Left ventricle myocardium inferior (tissue), 1 donor: ENCODE measurements around the gene PPL. TPM values are rescaled to one million over a fixed set of nuclear protein-coding genes. Genes with fewer than 3 reads are reported as not detected.
A peak's percentile ranks its signal among the peaks of the same experiment; 100 is the strongest.

Experiments
- DNase-seq: peaks from one replicate; pipeline ENCODE4 v3.0.0-alpha.2; 2020
- H3K27ac ChIP-seq: fragments of 200-600 bp; replicated peaks from 2 replicates; pipeline ENCODE4 v1.8.0; 2021
- H3K27me3 ChIP-seq: fragments of 200-600 bp; 2 replicates; pipeline ENCODE4 v1.8.0; 2021; ENCODE audit warnings: low read depth
- H3K36me3 ChIP-seq: fragments of 200-600 bp; 2 replicates; pipeline ENCODE4 v1.8.0; 2021
- H3K4me1 ChIP-seq: fragments of 200-600 bp; 2 replicates; pipeline ENCODE4 v1.8.0; 2021
- H3K4me3 ChIP-seq: fragments of 200-600 bp; 2 replicates; pipeline ENCODE4 v1.8.0; 2021; ENCODE audit warnings: mild to moderate bottlenecking, moderate library complexity
- H3K9me3 ChIP-seq: fragments of 200-600 bp; replicated peaks from 2 replicates; pipeline ENCODE4 v1.8.0; 2021
- intact Hi-C: fragments of 100-400 bp; cut with micrococcal nuclease; formaldehyde crosslinking; loops from one replicate; pipeline ENCODE4 v1.11.0; 2022
- total RNA-seq: library from RNA; stranded (reverse); fragmentation: NEBNext Ultra II Directional; extraction: Animal tissue kit (Norgen Biotek cat#: 25700); gene quantifications from one replicate; pipeline ENCODE4 v1.2.1, GENCODE V29; 2021
- TF ChIP-seq, protein P1 (sequence below): fragments of 200-600 bp; IDR thresholded peaks from 2 replicates; pipeline ENCODE4 v1.8.0; 2021; ENCODE audit warnings: antibody characterized with exemption, mild to moderate bottlenecking, borderline replicate concordance
- donor health status: DM: no; HTN: yes; CAD: no; lungs with severe emphysema.

The PPL gene
- total RNA-seq, 1 donor from 2014 or later, result 7.6 TPM

DNA sequence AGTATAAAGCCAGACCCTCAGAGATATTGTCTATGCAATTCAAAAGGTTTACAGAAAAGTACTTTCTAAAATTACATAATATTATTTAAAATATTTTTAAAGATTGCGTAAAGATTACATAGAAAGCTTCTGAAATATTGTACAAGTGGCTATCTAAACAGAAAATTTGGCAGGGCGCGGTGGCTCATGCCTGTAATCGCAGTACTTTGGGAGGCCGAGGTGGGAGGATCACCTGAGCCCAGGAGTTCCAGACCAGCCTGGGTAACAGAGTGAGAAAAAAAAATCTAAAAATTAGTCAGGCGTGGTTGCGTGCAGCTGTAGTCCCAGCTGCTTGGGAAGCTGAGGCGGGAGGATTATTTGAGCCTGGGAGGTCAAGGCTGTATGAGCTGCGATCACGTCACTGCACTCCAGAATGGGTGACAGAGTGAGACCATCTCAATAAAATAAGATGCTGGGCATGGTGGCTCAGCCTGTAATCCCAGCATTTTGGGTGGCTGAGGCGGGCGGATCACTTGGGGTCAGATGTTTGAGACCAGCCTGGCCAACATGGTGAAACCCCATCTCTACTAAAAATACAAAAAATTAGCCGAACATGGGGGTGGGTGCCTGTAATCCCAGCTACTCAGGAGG, 71.6 kb downstream of the PPL start:
- intact Hi-C loops, result no loop called here

DNA sequence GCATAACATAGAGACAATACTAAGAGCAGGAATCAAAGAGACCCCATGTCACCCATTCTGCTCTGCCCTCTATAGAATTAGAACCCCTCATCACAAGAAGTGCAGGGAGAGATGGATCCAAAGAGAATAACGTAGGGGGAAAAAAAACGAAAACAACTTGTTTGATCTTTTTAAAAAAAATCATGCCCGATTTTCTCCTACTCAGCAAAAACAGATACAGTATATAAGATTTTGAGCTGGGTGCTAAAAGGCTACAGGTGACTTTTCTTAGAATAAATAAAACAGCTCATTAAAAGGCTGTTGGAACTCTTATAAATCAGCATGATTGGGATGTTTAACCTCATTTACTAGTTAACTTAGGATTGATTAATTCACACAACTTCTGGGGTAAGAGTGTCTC, 72.2 kb downstream of the PPL start:
- Histone ChIP-seq H3K9me3 (no peaks in the 10 kb centered on the region), H3K27ac (no peak overlapping the region), H3K36me3 (peaks cover 48% of the 10 kb centered on the region), H3K4me1 (peaks cover 73% of the 10 kb centered on the region), H3K4me3 (no peak overlapping the region), H3K27me3 (no peaks in the 10 kb centered on the region)
- DNase-seq, result no peak
- intact Hi-C loops, result no loop called here
- TF ChIP-seq, protein P1, sequence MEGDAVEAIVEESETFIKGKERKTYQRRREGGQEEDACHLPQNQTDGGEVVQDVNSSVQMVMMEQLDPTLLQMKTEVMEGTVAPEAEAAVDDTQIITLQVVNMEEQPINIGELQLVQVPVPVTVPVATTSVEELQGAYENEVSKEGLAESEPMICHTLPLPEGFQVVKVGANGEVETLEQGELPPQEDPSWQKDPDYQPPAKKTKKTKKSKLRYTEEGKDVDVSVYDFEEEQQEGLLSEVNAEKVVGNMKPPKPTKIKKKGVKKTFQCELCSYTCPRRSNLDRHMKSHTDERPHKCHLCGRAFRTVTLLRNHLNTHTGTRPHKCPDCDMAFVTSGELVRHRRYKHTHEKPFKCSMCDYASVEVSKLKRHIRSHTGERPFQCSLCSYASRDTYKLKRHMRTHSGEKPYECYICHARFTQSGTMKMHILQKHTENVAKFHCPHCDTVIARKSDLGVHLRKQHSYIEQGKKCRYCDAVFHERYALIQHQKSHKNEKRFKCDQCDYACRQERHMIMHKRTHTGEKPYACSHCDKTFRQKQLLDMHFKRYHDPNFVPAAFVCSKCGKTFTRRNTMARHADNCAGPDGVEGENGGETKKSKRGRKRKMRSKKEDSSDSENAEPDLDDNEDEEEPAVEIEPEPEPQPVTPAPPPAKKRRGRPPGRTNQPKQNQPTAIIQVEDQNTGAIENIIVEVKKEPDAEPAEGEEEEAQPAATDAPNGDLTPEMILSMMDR, result no peak

More for the DNA sequence above, 71.6 kb downstream of the PPL start:
- Histone ChIP-seq H3K36me3 (peaks cover 48% of the 10 kb centered on the region), H3K27ac (no peak overlapping the region), H3K9me3 (no peaks in the 10 kb centered on the region), H3K4me3 (no peak overlapping the region), H3K4me1 (peaks cover 73% of the 10 kb centered on the region), H3K27me3 (no peaks in the 10 kb centered on the region)
- TF ChIP-seq, protein P1, result no peak
- no peak for DNase-seq

DNA sequence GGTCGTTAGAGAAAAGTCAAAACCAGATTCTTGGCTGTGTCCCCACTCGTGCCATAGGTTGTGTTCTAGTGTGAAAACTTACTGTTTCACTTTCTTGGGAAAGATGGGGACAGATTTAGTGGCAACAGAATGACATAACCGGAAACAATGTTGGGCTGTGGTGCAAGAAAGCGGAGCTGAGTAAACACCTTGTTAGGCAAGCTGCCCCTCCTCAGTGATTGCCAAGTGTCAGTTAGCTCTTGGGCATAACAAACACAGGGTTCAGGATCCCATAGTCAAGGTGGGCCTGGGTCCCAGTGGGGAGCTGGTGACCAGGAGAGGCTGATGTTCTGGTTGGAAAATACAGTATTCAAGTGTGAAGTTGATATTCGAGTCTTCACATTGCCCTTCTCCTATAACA, 74.3 kb downstream of the PPL start:
- intact Hi-C loops, result no loop called here

DNA sequence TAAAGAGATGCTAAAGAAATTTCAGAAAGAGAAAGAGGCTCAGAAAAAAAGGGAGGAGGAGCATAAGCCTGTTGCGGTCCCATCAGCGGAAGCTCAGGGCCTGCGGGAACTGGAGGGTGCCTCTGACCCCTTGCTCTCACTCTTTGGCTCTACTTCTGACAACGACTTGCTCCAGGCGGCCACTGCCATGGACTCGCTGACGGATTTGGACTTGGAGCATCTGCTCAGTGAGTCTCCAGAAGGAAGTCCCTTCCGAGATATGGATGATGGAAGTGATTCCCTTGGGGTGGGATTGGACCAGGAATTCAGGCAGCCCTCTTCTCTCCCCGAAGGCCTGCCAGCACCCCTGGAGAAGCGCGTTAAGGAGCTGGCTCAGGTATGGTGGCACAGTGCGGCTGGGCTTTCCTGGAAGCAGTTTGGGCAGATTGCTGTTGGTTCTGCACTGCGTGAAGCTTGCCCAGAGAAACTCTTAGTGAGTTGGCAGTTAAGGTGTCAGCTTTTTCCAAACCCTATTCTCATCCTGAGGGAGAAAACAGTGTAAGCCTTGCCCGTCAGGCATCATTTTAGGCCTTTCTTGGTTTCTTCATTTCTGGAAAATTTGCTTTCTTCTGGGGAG, 76.1 kb downstream of the PPL start:
- H3K4me1 ChIP-seq, result peaks cover 56% of the 10 kb centered on the region
- H3K36me3 ChIP-seq, result peaks cover 74% of the 10 kb centered on the region
- no peaks in the 10 kb centered on the region for H3K27me3 ChIP-seq
- H3K9me3 ChIP-seq, result no peaks in the 10 kb centered on the region
- H3K27ac ChIP-seq, result peak overlapping the region; percentile 65
- intact Hi-C loops, result no loop called here
- H3K4me3 ChIP-seq, result no peak overlapping the region
- no peak for DNase-seq
- TF ChIP-seq, protein P1, result no peak

More for the DNA sequence above, 74.3 kb downstream of the PPL start:
- TF ChIP-seq, protein P1, result no peak
- DNase-seq, result no peak
- Histone ChIP-seq H3K4me1 (peaks cover 66% of the 10 kb centered on the region), H3K27me3 (no peaks in the 10 kb centered on the region), H3K36me3 (peaks cover 57% of the 10 kb centered on the region), H3K9me3 (no peaks in the 10 kb centered on the region), H3K4me3 (no peak overlapping the region), H3K27ac (peak overlapping the region; percentile 41)

DNA sequence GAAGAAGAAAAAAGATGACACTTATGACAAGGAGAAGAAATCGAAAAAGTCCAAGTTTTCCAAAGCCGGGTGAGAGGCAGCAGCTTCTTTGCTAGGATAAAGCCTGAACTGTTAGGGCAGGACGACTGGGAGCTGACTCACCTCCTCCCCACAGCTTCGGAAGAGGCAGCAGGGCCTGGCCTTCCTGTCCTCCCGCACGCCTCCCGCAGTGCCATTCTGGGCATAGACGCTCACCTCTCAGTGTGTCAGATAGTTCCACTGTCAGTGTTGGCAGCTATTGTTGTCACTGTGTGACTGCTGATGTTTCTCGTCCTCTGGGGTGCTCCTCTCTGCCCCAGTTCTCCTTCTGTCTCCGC, 77.1 kb downstream of the PPL start:
- no peaks in the 10 kb centered on the region for H3K9me3 ChIP-seq
- no peaks in the 10 kb centered on the region for H3K27me3 ChIP-seq
- peak overlapping the region; percentile 65 for H3K27ac ChIP-seq
- intact Hi-C loops, result no loop called here
- peaks cover 56% of the 10 kb centered on the region for H3K4me1 ChIP-seq
- no peak for DNase-seq
- H3K36me3 ChIP-seq, result peaks cover 83% of the 10 kb centered on the region
- TF ChIP-seq, protein P1, result no peak
- no peak overlapping the region for H3K4me3 ChIP-seq
